ENCODE measurements around the gene GOLGA6C.
"Not testable (repeated sequence)": the region's sequence is repeated elsewhere in the genome, so short reads cannot be mapped to it uniquely, and the experiment has no call there.

The GOLGA6C gene

GRCh38 chr15:75258034-75258433 is at the start of gene GOLGA6C:
GOLGA6C (plus strand) TSS chr15:75258334; CDS start chr15:75258599, 265 bp downstream.
- DNase-seq (ENCODE audit: low read depth, low spot score) = not testable (repeated sequence)

GRCh38 chr15:75208501-75209288 is 49.4 kb upstream of the GOLGA6C start:
- no peak for DNase-seq (ENCODE audit: low read depth, low spot score)

GRCh38 chr15:75209289-75209676 is 48.9 kb upstream of the GOLGA6C start:
- no peak for DNase-seq (ENCODE audit: low read depth, low spot score)

GRCh38 chr15:75210811-75211230 is 47.3 kb upstream of the GOLGA6C start:
- no peak for DNase-seq (ENCODE audit: low read depth, low spot score)

- no peak for DNase-seq (ENCODE audit: low read depth, low spot score)
Observed at GRCh38 chr15:75211436-75212199, 46.5 kb upstream of the GOLGA6C start.

GRCh38 chr15:75212200-75212858 is 45.8 kb upstream of the GOLGA6C start:
- DNase-seq (ENCODE audit: low read depth, low spot score) = no peak

GRCh38 chr15:75213212-75213767 is 44.8 kb upstream of the GOLGA6C start:
- DNase-seq (ENCODE audit: low read depth, low spot score) = no peak

GRCh38 chr15:75213768-75214221 is 44.3 kb upstream of the GOLGA6C start:
- no peak for DNase-seq (ENCODE audit: low read depth, low spot score)

- DNase-seq (ENCODE audit: low read depth, low spot score) = no peak
Observed at GRCh38 chr15:75214293-75215096, 43.6 kb upstream of the GOLGA6C start.

- DNase-seq (ENCODE audit: low read depth, low spot score) = no peak
Observed at GRCh38 chr15:75215107-75216004, 42.8 kb upstream of the GOLGA6C start.

- no peak for DNase-seq (ENCODE audit: low read depth, low spot score)
Observed at GRCh38 chr15:75217012-75217411, 41.1 kb upstream of the GOLGA6C start.

GRCh38 chr15:75217574-75217973 is 40.6 kb upstream of the GOLGA6C start:
- DNase-seq (ENCODE audit: low read depth, low spot score) = not testable (repeated sequence)

GRCh38 chr15:75219507-75219929 is 38.6 kb upstream of the GOLGA6C start:
- not testable (repeated sequence) for DNase-seq (ENCODE audit: low read depth, low spot score)

GRCh38 chr15:75223688-75224087 is 34.4 kb upstream of the GOLGA6C start:
- no peak for DNase-seq (ENCODE audit: low read depth, low spot score)

- DNase-seq (ENCODE audit: low read depth, low spot score) = no peak
Observed at GRCh38 chr15:75224281-75224680, 33.9 kb upstream of the GOLGA6C start.

- not testable (repeated sequence) for DNase-seq (ENCODE audit: low read depth, low spot score)
Observed at GRCh38 chr15:75225102-75225836, 32.9 kb upstream of the GOLGA6C start.

GRCh38 chr15:75225951-75226732 is 32.0 kb upstream of the GOLGA6C start:
- no peak for DNase-seq (ENCODE audit: low read depth, low spot score)

GRCh38 chr15:75227112-75227511 is 31.0 kb upstream of the GOLGA6C start:
- DNase-seq (ENCODE audit: low read depth, low spot score) = not testable (repeated sequence)

All from activated CD4-positive, CD25-positive, alpha-beta regulatory T cell treated with anti-CD3 and anti-CD28 coated beads, Interleukin-2, amount 50 U/mL, for 16 hours (primary cell).